Measurements from ENCODE around the gene DDX1. TPM values are rescaled to one million over a fixed set of nuclear protein-coding genes. Genes with fewer than 3 reads are reported as not detected.

DDX1 gene
- total RNA-seq, 1 experiment from 2014 or later, result 89.4 TPM

- no peak for DNase-seq (ENCODE audit: low read depth)
These were observed 37.5 kb downstream of the DDX1 start for GRCh38 chr2:15628899-15629855.

- no peak for DNase-seq (ENCODE audit: low read depth)
These were observed 38.7 kb downstream of the DDX1 start for GRCh38 chr2:15630121-15630977.

- no peak for DNase-seq (ENCODE audit: low read depth)
These were observed 39.5 kb downstream of the DDX1 start for GRCh38 chr2:15630978-15631719.

GRCh38 chr2:15631883-15632282, 40.2 kb downstream of the DDX1 start:
- DNase-seq (ENCODE audit: low read depth), result no peak

GRCh38 chr2:15633043-15633970, 41.6 kb downstream of the DDX1 start:
- DNase-seq (ENCODE audit: low read depth), result no peak

GRCh38 chr2:15633971-15634346, 42.3 kb downstream of the DDX1 start:
- DNase-seq (ENCODE audit: low read depth), result no peak

GRCh38 chr2:15634846-15635490, 43.3 kb downstream of the DDX1 start:
- no peak for DNase-seq (ENCODE audit: low read depth)

GRCh38 chr2:15636972-15637785, 45.5 kb downstream of the DDX1 start:
- DNase-seq (ENCODE audit: low read depth), result peak; percentile 56

- peak; percentile 41 for DNase-seq (ENCODE audit: low read depth)
These were observed 47.1 kb downstream of the DDX1 start for GRCh38 chr2:15638720-15639119.

- no peak for DNase-seq (ENCODE audit: low read depth)
These were observed 47.9 kb downstream of the DDX1 start for GRCh38 chr2:15639323-15640251.

GRCh38 chr2:15640261-15640711, 48.6 kb downstream of the DDX1 start:
- peak; percentile 75 for DNase-seq (ENCODE audit: low read depth)

GRCh38 chr2:15640784-15641183, 49.1 kb downstream of the DDX1 start:
- no peak for DNase-seq (ENCODE audit: low read depth)

GRCh38 chr2:15641530-15641982, 49.9 kb downstream of the DDX1 start:
- DNase-seq (ENCODE audit: low read depth), result no peak

GRCh38 chr2:15642011-15642814, 50.5 kb downstream of the DDX1 start:
- no peak for DNase-seq (ENCODE audit: low read depth)

- no peak for DNase-seq (ENCODE audit: low read depth)
These were observed 51.3 kb downstream of the DDX1 start for GRCh38 chr2:15642815-15643500.

GRCh38 chr2:15643791-15644585, 52.3 kb downstream of the DDX1 start:
- DNase-seq (ENCODE audit: low read depth), result no peak
